ENCODE results near the gene PRAF2. TPM values are rescaled to one million over a fixed set of nuclear protein-coding genes. Genes with fewer than 3 reads are reported as not detected.

The PRAF2 gene
- total RNA-seq, 1 experiment from 2014 or later: 0.07 TPM

GRCh38 chrX:49037883-49038475 is 35.8 kb downstream of the PRAF2 start:
- ChIA-PET POLR2A (ENCODE audit: unreplicated experiment) (no interaction called here), CTCF (no interaction called here)
- 0 out of 2 replicates have a peak overlapping the region, but pooled peaks have one; percentile 6 for H3K4me2 ChIP-seq (ENCODE audit: low read length)
- no peak overlapping the region for H2AFZ ChIP-seq (ENCODE audit: low read length)
- peaks cover 37% of the 10 kb centered on the region for H3K4me1 ChIP-seq (ENCODE audit: insufficient read depth, low read length)
- no peaks in the 10 kb centered on the region for H3F3A ChIP-seq (ENCODE audit: low read length, unreplicated experiment)
- no peak overlapping the region for H3K4me3 ChIP-seq (ENCODE audit: low read length)
- no peaks in the 10 kb centered on the region for H3K9me3 ChIP-seq (ENCODE audit: low read length)
- DNase-seq (peak; percentile 28), ATAC-seq (no peak)
- H3K9ac ChIP-seq (ENCODE audit: low read length): no peak overlapping the region
- TF ChIP-seq EZH2phosphoT487 (IDR thresholded peaks at IDR 0.05; ENCODE audit: borderline replicate concordance, low read length) (no peak), EZH2 (IDR thresholded peaks at IDR 0.05; ENCODE audit: low read length, unreplicated experiment) (no peak), CTCF (conservative IDR thresholded peaks at IDR 0.05; ENCODE audit: low read depth, low read length) (no peak)
- no peaks in the 10 kb centered on the region for H4K20me1 ChIP-seq (ENCODE audit: low read length)
- H3K79me2 ChIP-seq (ENCODE audit: low read length): peaks cover 40% of the 10 kb centered on the region
- no peaks in the 10 kb centered on the region for H3K27me3 ChIP-seq (ENCODE audit: low read length)
- no peaks in the 10 kb centered on the region for H3K9me2 ChIP-seq (replicated peaks; ENCODE audit: low read length)
- BruUV-seq (replicated peaks): no TSS peak
- peaks cover 30% of the 10 kb centered on the region for H3K36me3 ChIP-seq (ENCODE audit: low read depth, low read length)
- intact Hi-C loops (cut with micrococcal nuclease): no loop called here
- H3K27ac ChIP-seq (ENCODE audit: low read length): no peak overlapping the region

GRCh38 chrX:49030283-49030682 is 43.5 kb downstream of the PRAF2 start:
- Histone ChIP-seq H2AFZ (ENCODE audit: low read length) (no peak overlapping the region), H3K79me2 (ENCODE audit: low read length) (no peaks in the 10 kb centered on the region), H3F3A (ENCODE audit: low read length, unreplicated experiment) (no peaks in the 10 kb centered on the region), H3K9me3 (ENCODE audit: low read length) (no peaks in the 10 kb centered on the region), H3K36me3 (ENCODE audit: low read depth, low read length) (peaks cover 25% of the 10 kb centered on the region; the same call in 1 of the 2 replicates), H3K4me3 (ENCODE audit: low read length) (no peak overlapping the region), H3K9me2 (replicated peaks; ENCODE audit: low read length) (no peaks in the 10 kb centered on the region), H4K20me1 (ENCODE audit: low read length) (no peaks in the 10 kb centered on the region), H3K27ac (ENCODE audit: low read length) (no peak overlapping the region), H3K4me2 (ENCODE audit: low read length) (no peak overlapping the region), H3K27me3 (ENCODE audit: low read length) (no peaks in the 10 kb centered on the region), H3K9ac (ENCODE audit: low read length) (no peak overlapping the region), H3K4me1 (ENCODE audit: insufficient read depth, low read length) (no peaks in the 10 kb centered on the region)
- intact Hi-C loops (cut with micrococcal nuclease): no loop called here
- DNase-seq: no peak
- no TSS peak for BruUV-seq (replicated peaks)
- no peak for ATAC-seq
- TF ChIP-seq EZH2 (IDR thresholded peaks at IDR 0.05; ENCODE audit: low read length, unreplicated experiment) (no peak), CTCF (conservative IDR thresholded peaks at IDR 0.05; ENCODE audit: low read depth, low read length) (no peak), EZH2phosphoT487 (IDR thresholded peaks at IDR 0.05; ENCODE audit: borderline replicate concordance, low read length) (no peak)
- POLR2A ChIA-PET (ENCODE audit: unreplicated experiment): no interaction called here
- CTCF ChIA-PET: no interaction called here

GRCh38 chrX:49029876-49030275 is 43.9 kb downstream of the PRAF2 start:
- H3K4me3 ChIP-seq (ENCODE audit: low read length): no peak overlapping the region
- no peaks in the 10 kb centered on the region for H3K27me3 ChIP-seq (ENCODE audit: low read length)
- ATAC-seq: peak; percentile 43; the same call in 1 of the 2 replicates
- ChIA-PET POLR2A (ENCODE audit: unreplicated experiment) (no interaction called here), CTCF (no interaction called here)
- H3K4me2 ChIP-seq (ENCODE audit: low read length): no peak overlapping the region
- intact Hi-C loops (cut with micrococcal nuclease): no loop called here
- H3K9ac ChIP-seq (ENCODE audit: low read length): no peak overlapping the region
- H3K4me1 ChIP-seq (ENCODE audit: insufficient read depth, low read length): no peaks in the 10 kb centered on the region
- H3F3A ChIP-seq (ENCODE audit: low read length, unreplicated experiment): no peaks in the 10 kb centered on the region
- DNase-seq: peak; percentile 35
- TF ChIP-seq EZH2phosphoT487 (IDR thresholded peaks at IDR 0.05; ENCODE audit: borderline replicate concordance, low read length) (no peak), CTCF (conservative IDR thresholded peaks at IDR 0.05; ENCODE audit: low read depth, low read length) (no peak), EZH2 (IDR thresholded peaks at IDR 0.05; ENCODE audit: low read length, unreplicated experiment) (no peak)
- H3K79me2 ChIP-seq (ENCODE audit: low read length): no peaks in the 10 kb centered on the region
- no peaks in the 10 kb centered on the region for H3K9me2 ChIP-seq (replicated peaks; ENCODE audit: low read length)
- H2AFZ ChIP-seq (ENCODE audit: low read length): no peak overlapping the region
- no peaks in the 10 kb centered on the region for H3K9me3 ChIP-seq (ENCODE audit: low read length)
- peaks cover 25% of the 10 kb centered on the region; the same call in 1 of the 2 replicates for H3K36me3 ChIP-seq (ENCODE audit: low read depth, low read length)
- no TSS peak for BruUV-seq (replicated peaks)
- H4K20me1 ChIP-seq (ENCODE audit: low read length): no peaks in the 10 kb centered on the region
- H3K27ac ChIP-seq (ENCODE audit: low read length): no peak overlapping the region

All from PC-3 (cell line).